Measurements from ENCODE around the gene FOSL2.
A peak's percentile ranks its signal among the peaks of the same experiment; 100 is the strongest.

The FOSL2 gene

DNA sequence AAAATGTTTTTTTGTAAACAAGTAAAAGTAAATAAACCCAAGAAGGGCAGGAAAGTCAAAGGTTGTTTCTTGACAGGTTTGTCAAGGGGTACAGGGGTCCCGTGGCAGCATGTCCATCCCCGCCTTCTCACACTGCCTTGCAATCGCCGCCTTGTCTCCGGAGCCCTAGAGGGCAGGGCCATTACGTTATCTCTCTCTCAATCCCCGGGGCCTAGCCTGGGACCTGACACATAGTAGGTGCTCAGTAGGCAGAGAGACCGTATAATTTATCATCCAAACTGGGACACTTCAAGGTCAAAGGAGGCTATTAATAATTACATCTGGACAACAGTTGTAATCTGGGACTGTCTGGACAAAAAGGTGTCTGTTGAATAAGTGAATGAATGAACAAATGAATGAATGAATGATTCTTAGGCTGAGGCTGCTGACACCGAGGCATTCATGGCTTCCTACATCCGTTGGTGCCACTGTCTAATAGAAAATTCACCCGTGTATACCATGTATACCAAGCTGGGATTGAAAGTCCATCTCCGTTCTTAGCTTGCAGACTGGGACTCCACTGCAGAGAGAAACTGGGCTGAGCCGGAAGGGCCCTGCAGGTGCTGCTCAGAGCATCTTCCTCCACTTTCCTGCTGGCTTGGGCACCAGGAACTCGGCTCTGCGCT, 58.4 kb downstream of the FOSL2 start:
- H3K9me3 ChIP-seq (ENCODE audit: control insufficient read depth, insufficient read depth, low read length), result no peaks in the 10 kb centered on the region
- no peaks in the 10 kb centered on the region for H3K27me3 ChIP-seq (ENCODE audit: control insufficient read depth, insufficient read depth, low read length)
- WGBS (ENCODE audit: insufficient coverage, insufficient read length), result no CpG with 5 or more reads among the region's 15 CpGs
- DNase-seq (ENCODE audit: low read depth, low spot score), result no peak
- no peaks in the 10 kb centered on the region for H3K36me3 ChIP-seq (ENCODE audit: control insufficient read depth, insufficient read depth, low read length)
- no peak overlapping the region for H3K4me3 ChIP-seq (ENCODE audit: low read length)
- no peaks in the 10 kb centered on the region for H3K4me1 ChIP-seq (ENCODE audit: control insufficient read depth, insufficient read depth, low read length)
- H3K27ac ChIP-seq (ENCODE audit: low read length), result no peak overlapping the region

DNA sequence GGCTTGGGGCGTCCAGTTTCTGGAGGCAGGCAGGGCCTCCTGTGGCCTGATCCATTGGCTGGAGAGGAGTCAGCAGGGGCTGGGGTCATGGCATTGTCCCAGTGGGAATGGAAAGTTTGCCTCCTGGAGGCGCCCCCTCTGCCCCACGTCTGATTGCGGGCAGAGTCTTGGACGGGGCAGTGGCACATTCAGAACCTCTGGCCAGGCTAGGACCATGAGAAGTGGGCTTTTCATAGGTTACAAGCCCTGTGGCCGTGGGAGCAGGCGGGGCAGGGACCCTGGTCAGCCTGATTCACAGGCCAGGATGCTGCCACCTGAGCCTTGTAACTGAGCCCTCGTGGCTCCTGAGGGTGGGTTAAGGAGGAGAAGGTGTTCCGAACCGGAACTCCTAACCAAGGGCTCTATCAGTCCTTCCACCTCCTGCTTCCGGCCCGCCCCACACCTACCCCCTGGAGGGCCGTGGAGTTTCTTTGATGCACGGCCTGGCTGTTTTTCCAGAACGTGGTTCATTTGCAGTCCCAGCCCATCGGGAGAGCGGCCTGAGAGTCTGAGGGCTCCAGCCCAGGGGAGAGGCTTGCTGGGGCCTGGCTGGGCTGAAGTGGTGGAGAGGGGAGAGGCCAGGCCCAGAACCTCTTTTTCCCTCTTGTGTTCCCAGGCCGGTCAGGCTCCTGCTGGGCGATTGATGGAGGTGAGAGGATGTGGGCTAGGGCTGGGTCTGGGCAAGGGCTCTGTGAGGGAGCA, 59.3 kb downstream of the FOSL2 start:
- H3K9me3 ChIP-seq (ENCODE audit: control insufficient read depth, insufficient read depth, low read length), result no peaks in the 10 kb centered on the region
- H3K4me1 ChIP-seq (ENCODE audit: control insufficient read depth, insufficient read depth, low read length), result no peaks in the 10 kb centered on the region
- no peak overlapping the region for H3K27ac ChIP-seq (ENCODE audit: low read length)
- no CpG with 5 or more reads among the region's 19 CpGs for WGBS (ENCODE audit: insufficient coverage, insufficient read length)
- DNase-seq (ENCODE audit: low read depth, low spot score), result no peak
- no peaks in the 10 kb centered on the region for H3K27me3 ChIP-seq (ENCODE audit: control insufficient read depth, insufficient read depth, low read length)
- no peak overlapping the region for H3K4me3 ChIP-seq (ENCODE audit: low read length)
- H3K36me3 ChIP-seq (ENCODE audit: control insufficient read depth, insufficient read depth, low read length), result no peaks in the 10 kb centered on the region

DNA sequence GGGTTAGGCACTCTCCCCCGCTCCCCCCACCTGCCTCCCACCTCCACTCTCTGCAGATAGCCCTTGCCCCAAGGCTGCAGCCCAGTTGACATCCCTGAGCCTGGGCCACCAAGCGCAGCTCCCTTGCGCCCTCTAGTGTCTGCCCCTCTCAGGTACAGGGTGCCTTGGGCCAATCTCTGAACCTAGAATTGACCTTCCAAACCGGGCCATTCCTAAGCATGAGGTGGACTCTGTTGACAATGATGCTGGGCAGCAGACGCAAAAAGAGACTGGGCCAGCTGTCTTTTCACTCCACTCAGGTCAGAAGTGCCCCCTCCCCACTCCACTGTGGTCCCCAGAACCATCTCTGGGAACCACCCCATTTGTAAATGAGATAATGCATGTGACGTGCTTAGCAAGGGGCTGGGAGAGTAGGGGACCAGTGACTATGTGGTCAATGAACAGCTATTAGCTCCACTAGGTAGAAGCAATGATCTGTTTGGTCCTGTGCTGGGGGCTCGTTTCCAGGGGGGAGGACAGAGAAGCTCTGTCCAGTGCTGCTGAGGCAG, 60.0 kb downstream of the FOSL2 start:
- no peaks in the 10 kb centered on the region for H3K4me1 ChIP-seq (ENCODE audit: control insufficient read depth, insufficient read depth, low read length)
- H3K27ac ChIP-seq (ENCODE audit: low read length), result no peak overlapping the region
- peak; percentile 61 for DNase-seq (ENCODE audit: low read depth, low spot score)
- H3K36me3 ChIP-seq (ENCODE audit: control insufficient read depth, insufficient read depth, low read length), result no peaks in the 10 kb centered on the region
- no CpG with 5 or more reads among the region's 7 CpGs for WGBS (ENCODE audit: insufficient coverage, insufficient read length)
- no peaks in the 10 kb centered on the region for H3K9me3 ChIP-seq (ENCODE audit: control insufficient read depth, insufficient read depth, low read length)
- H3K27me3 ChIP-seq (ENCODE audit: control insufficient read depth, insufficient read depth, low read length), result no peaks in the 10 kb centered on the region
- H3K4me3 ChIP-seq (ENCODE audit: low read length), result no peak overlapping the region

DNA sequence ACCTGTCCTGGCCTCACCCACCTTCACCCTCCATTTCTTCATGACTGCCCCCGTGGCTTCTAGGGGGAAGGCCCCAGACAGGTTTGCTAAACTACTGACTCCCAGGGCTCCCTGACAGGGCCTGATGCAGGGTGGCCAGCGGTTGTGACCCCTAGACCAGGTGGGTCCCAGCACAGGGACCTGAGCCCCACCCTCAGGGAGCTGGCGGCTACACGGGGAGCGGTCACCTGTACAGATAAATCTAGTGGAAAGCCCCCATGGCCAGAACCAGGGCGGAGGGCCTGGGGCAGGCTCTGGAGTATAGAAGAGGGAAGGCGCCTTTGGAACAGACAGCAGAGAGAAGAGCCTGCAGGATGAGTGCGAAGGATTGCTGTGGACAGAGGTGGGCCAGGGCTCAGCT, 60.7 kb downstream of the FOSL2 start:
- WGBS (ENCODE audit: insufficient coverage, insufficient read length), result no CpG with 5 or more reads among the region's 8 CpGs
- DNase-seq (ENCODE audit: low read depth, low spot score), result no peak
- H3K27me3 ChIP-seq (ENCODE audit: control insufficient read depth, insufficient read depth, low read length), result no peaks in the 10 kb centered on the region
- H3K36me3 ChIP-seq (ENCODE audit: control insufficient read depth, insufficient read depth, low read length), result no peaks in the 10 kb centered on the region
- H3K27ac ChIP-seq (ENCODE audit: low read length), result no peak overlapping the region
- H3K4me3 ChIP-seq (ENCODE audit: low read length), result no peak overlapping the region
- no peaks in the 10 kb centered on the region for H3K9me3 ChIP-seq (ENCODE audit: control insufficient read depth, insufficient read depth, low read length)
- no peaks in the 10 kb centered on the region for H3K4me1 ChIP-seq (ENCODE audit: control insufficient read depth, insufficient read depth, low read length)

DNA sequence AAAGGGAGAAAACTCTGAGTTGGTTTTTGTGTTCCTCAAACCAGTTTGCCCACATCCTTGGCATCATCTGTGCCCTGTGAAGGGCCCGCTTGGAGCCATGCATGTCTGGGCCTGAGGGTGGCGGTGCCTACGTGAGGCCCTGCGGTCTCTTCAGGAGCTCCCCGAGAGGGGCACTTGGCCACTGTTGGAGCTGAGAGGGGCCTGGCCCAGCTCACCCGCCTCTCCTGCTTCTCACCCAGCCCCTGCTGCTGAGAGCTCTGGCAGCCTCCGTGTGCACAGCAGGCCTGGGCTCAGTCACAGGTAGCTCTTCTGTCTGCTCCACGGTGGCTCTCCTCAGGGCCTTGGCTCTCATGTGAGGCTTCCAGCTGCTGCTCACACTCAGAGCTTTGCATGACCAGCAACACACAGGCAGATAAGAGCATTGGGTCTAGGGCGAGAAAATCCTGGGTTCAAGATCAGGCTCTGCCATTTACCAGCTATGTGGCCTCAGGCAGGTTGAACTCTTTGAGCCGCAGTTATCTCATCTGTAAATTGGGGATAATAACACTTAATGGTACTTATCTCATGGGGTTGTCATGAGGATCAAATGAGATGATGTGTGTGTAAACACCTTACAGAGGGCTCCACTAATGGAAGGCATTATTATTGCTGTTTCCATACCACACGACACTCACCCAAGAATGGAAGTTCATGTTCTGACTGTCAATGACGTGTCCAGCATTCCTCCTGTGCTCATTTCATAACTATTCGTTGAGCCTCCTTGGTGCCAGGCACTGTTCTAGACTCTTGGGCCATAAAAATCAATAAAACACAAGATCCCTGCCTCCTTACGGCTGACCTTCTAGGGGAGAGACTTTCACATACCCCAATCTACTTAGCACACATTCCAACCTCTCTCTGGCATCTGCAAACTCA, 61.6 kb downstream of the FOSL2 start:
- Histone ChIP-seq H3K9me3 (ENCODE audit: control insufficient read depth, insufficient read depth, low read length) (no peaks in the 10 kb centered on the region), H3K4me1 (ENCODE audit: control insufficient read depth, insufficient read depth, low read length) (no peaks in the 10 kb centered on the region), H3K27me3 (ENCODE audit: control insufficient read depth, insufficient read depth, low read length) (no peaks in the 10 kb centered on the region), H3K4me3 (ENCODE audit: low read length) (no peak overlapping the region), H3K36me3 (ENCODE audit: control insufficient read depth, insufficient read depth, low read length) (no peaks in the 10 kb centered on the region), H3K27ac (ENCODE audit: low read length) (no peak overlapping the region)
- WGBS (ENCODE audit: insufficient coverage, insufficient read length), result no CpG with 5 or more reads among the region's 14 CpGs
- no peak for DNase-seq (ENCODE audit: low read depth, low spot score)

DNA sequence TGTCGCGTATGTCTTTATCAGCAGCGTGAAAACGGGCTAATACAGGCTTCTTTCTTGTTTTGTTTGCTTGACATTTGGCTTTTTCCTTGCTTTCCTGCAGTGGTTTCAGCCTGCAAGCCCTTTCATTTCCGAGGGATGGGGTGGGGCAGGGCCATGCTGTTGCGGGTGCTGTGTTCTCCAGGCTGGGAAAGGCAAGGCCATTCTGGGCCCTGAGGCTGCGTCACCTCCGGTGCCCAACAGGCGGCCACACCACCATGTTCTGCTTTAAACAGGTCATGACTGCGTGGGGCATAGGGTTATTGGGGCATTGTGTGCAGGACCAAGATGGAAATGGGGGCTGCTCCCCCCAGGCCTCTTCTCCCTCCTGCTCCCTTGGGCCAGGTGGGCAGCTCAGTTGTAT, 64.6 kb downstream of the FOSL2 start:
- DNase-seq (ENCODE audit: low read depth, low spot score), result no peak
- Histone ChIP-seq H3K9me3 (ENCODE audit: control insufficient read depth, insufficient read depth, low read length) (no peaks in the 10 kb centered on the region), H3K27me3 (ENCODE audit: control insufficient read depth, insufficient read depth, low read length) (0 out of 2 replicates have a peak, but pooled peaks cover 1% of the 10 kb centered on the region), H3K27ac (ENCODE audit: low read length) (no peak overlapping the region), H3K4me1 (ENCODE audit: control insufficient read depth, insufficient read depth, low read length) (no peaks in the 10 kb centered on the region), H3K36me3 (ENCODE audit: control insufficient read depth, insufficient read depth, low read length) (no peaks in the 10 kb centered on the region), H3K4me3 (ENCODE audit: low read length) (no peak overlapping the region)
- no CpG with 5 or more reads among the region's 10 CpGs for WGBS (ENCODE audit: insufficient coverage, insufficient read length)

DNA sequence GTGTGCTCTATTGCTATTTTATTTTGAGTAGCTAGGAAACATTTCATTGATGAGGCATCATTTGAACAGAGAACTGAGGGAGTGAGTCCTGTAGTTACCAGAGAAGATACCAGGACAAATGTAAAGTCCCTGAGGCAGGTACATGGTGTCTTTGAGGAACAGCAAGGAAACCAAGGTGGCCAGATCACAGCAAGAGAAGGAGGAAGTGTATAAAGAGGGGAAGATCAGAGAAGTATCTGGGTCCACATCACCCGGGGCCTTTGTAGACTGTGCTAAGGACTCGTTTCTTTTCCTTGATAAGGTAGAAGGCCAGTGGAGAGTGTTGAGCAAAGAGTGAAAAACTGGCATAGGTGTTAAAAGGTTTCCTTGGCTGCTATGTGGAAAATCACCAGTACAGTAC, 68.4 kb downstream of the FOSL2 start:
- Histone ChIP-seq H3K9me3 (ENCODE audit: control insufficient read depth, insufficient read depth, low read length) (no peaks in the 10 kb centered on the region), H3K27ac (ENCODE audit: low read length) (no peak overlapping the region), H3K4me3 (ENCODE audit: low read length) (no peak overlapping the region), H3K36me3 (ENCODE audit: control insufficient read depth, insufficient read depth, low read length) (no peaks in the 10 kb centered on the region), H3K27me3 (ENCODE audit: control insufficient read depth, insufficient read depth, low read length) (0 out of 2 replicates have a peak, but pooled peaks cover 1% of the 10 kb centered on the region), H3K4me1 (ENCODE audit: control insufficient read depth, insufficient read depth, low read length) (no peaks in the 10 kb centered on the region)
- no CpG with 5 or more reads among the region's 2 CpGs for WGBS (ENCODE audit: insufficient coverage, insufficient read length)
- DNase-seq (ENCODE audit: low read depth, low spot score), result no peak

DNA sequence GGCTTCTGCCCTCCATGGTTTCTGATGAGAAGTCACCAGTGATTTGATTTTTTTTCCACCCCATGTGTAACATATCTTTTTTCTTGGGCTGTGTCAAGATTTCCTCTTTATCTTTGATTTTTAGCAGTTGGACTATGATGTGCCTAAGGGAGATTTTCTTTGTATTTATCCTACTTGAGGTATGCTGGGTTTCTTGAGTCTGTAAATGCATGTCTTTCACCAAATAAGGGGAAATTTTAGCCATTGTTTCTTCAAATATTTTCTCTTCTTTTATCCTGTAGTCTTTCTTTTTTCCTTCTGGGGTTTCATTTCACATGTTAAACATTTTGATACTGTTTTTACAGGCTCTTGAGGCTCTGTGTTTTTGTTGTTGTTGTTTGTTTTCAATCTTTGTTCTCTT, 69.5 kb downstream of the FOSL2 start:
- Histone ChIP-seq H3K4me1 (ENCODE audit: control insufficient read depth, insufficient read depth, low read length) (no peaks in the 10 kb centered on the region), H3K27me3 (ENCODE audit: control insufficient read depth, insufficient read depth, low read length) (0 out of 2 replicates have a peak, but pooled peaks cover 1% of the 10 kb centered on the region), H3K27ac (ENCODE audit: low read length) (no peak overlapping the region), H3K4me3 (ENCODE audit: low read length) (no peak overlapping the region), H3K36me3 (ENCODE audit: control insufficient read depth, insufficient read depth, low read length) (no peaks in the 10 kb centered on the region), H3K9me3 (ENCODE audit: control insufficient read depth, insufficient read depth, low read length) (no peaks in the 10 kb centered on the region)
- no peak for DNase-seq (ENCODE audit: low read depth, low spot score)

DNA sequence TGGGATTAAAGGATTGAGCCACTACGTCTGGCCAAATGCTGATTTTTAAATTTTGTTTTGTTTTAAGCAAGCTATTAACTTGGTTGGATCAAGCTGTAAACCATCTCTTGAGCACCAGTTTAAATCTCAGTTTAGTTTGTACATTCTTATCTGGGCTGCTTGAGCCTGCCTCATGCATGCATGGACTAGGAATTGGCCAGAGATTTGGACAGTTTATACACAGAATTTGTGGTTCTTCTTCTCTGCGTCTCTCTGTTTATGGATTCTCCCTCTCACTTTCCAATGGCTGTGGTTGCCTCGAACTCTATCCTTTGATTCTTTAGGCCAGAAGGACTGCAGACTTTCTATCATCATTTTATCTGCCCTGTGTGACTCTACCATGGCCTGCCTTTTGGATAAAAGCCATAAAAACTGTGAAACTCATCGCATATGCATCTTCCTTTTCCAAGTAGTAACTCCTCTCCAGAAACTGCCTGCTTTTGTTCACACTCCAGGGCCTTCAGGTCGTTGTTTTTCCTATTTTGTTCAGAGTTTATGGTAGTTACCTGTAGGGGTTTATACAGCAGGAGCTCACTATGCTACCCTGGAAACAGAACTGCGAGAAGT, 70.7 kb downstream of the FOSL2 start:
- no peak for DNase-seq (ENCODE audit: low read depth, low spot score)
- Histone ChIP-seq H3K36me3 (ENCODE audit: control insufficient read depth, insufficient read depth, low read length) (no peaks in the 10 kb centered on the region), H3K4me3 (ENCODE audit: low read length) (no peak overlapping the region), H3K9me3 (ENCODE audit: control insufficient read depth, insufficient read depth, low read length) (no peaks in the 10 kb centered on the region), H3K4me1 (ENCODE audit: control insufficient read depth, insufficient read depth, low read length) (no peaks in the 10 kb centered on the region), H3K27ac (ENCODE audit: low read length) (no peak overlapping the region), H3K27me3 (ENCODE audit: control insufficient read depth, insufficient read depth, low read length) (0 out of 2 replicates have a peak, but pooled peaks cover 1% of the 10 kb centered on the region)
- no CpG with 5 or more reads among the region's 6 CpGs for WGBS (ENCODE audit: insufficient coverage, insufficient read length)

DNA sequence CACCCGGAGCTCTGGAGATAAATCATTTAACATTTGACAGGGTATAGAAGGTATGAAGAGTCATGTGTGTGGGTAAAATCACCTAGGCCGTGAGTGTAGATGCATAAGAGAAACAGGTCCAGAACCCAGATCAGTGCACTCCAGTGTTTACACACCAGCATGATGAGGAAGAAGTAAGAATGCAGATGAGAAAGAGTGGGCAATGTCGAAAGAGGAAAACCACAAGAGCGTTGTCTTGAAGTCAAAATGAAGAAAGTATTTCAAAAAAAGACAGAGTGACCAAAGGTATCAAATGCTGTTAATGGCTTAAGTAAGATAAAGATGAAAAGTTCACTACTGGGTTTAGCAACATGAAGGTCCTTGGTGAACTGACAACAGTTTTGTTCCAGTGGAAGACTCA, 71.2 kb downstream of the FOSL2 start:
- Histone ChIP-seq H3K4me1 (ENCODE audit: control insufficient read depth, insufficient read depth, low read length) (no peaks in the 10 kb centered on the region), H3K27me3 (ENCODE audit: control insufficient read depth, insufficient read depth, low read length) (0 out of 2 replicates have a peak, but pooled peaks cover 1% of the 10 kb centered on the region), H3K9me3 (ENCODE audit: control insufficient read depth, insufficient read depth, low read length) (no peaks in the 10 kb centered on the region), H3K4me3 (ENCODE audit: low read length) (no peak overlapping the region), H3K27ac (ENCODE audit: low read length) (no peak overlapping the region), H3K36me3 (ENCODE audit: control insufficient read depth, insufficient read depth, low read length) (no peaks in the 10 kb centered on the region)
- no peak for DNase-seq (ENCODE audit: low read depth, low spot score)
- WGBS (ENCODE audit: insufficient coverage, insufficient read length), result no CpG with 5 or more reads among the region's 4 CpGs

All from iPS DF 6.9 (cell line).